DMS114 treated with DMSO at 0.1 percent for 48 hours (cell line): ENCODE measurements around the gene ARHGEF39.
"Not testable (repeated sequence)": the region's sequence is repeated elsewhere in the genome, so short reads cannot be mapped to it uniquely, and the experiment has no call there.

ENCODE experiments used
- DNase-seq: peaks from one replicate; lab custom pipeline; 2025; ENCODE audit not compliant: unreplicated experiment; lab: John Stamatoyannopoulos, UW

ARHGEF39 gene

GRCh38 chr9:35628389-35628991 is 36.5 kb downstream of the ARHGEF39 start:
- no peak for DNase-seq

GRCh38 chr9:35627575-35627974 is 37.4 kb downstream of the ARHGEF39 start:
- no peak for DNase-seq

- no peak for DNase-seq
These were observed 45.2 kb downstream of the ARHGEF39 start for GRCh38 chr9:35619800-35620158.

- DNase-seq = no peak
These were observed 45.9 kb downstream of the ARHGEF39 start for GRCh38 chr9:35618854-35619799.

GRCh38 chr9:35618325-35618727 is 46.7 kb downstream of the ARHGEF39 start, which contains the start of gene CD72:
Gene CD72 (minus strand): TSS chr9:35618413. CDS start chr9:35618303, 110 bp downstream.
- DNase-seq = no peak

- no peak for DNase-seq
These were observed 47.4 kb downstream of the ARHGEF39 start for GRCh38 chr9:35617548-35617947.

- no peak for DNase-seq
These were observed 48.1 kb downstream of the ARHGEF39 start for GRCh38 chr9:35616681-35617459.

GRCh38 chr9:35615981-35616680 is 48.9 kb downstream of the ARHGEF39 start:
- no peak for DNase-seq

- no peak for DNase-seq
These were observed 52.2 kb downstream of the ARHGEF39 start for GRCh38 chr9:35612843-35613242.

GRCh38 chr9:35612066-35612465 is 52.9 kb downstream of the ARHGEF39 start:
- not testable (repeated sequence) for DNase-seq

- DNase-seq = peak; percentile 6
These were observed 53.7 kb downstream of the ARHGEF39 start for GRCh38 chr9:35611230-35611797.

GRCh38 chr9:35609820-35610163 is 55.2 kb downstream of the ARHGEF39 start:
- no peak for DNase-seq
